Mesothelial cell of epicardium (in vitro differentiated cells): ENCODE data around the gene TMEM121. TPM values are rescaled to one million over a fixed set of nuclear protein-coding genes. Genes with fewer than 3 reads are reported as not detected.

Experiments
- DNase-seq, 2 experiments: peaks; one replicate each; pipeline ENCODE4 v3.0.0; 2021; ENCODE audit warnings: low spot score in 2 of 2; ENCODE audit not compliant: unreplicated experiment in 2 of 2
- H3K27ac Mint-ChIP-seq: 2 replicates; pipeline ENCODE4 v1.8.0; 2021; ENCODE audit warnings: mixed read lengths
- H3K27me3 Mint-ChIP-seq: 2 replicates; pipeline ENCODE4 v1.8.0; 2021; ENCODE audit warnings: low read depth, mixed read lengths
- H3K36me3 Mint-ChIP-seq: 2 replicates; pipeline ENCODE4 v1.8.0; 2021; ENCODE audit warnings: mixed read lengths
- H3K4me1 Mint-ChIP-seq: 2 replicates; pipeline ENCODE4 v1.8.0; 2021; ENCODE audit warnings: mixed read lengths
- H3K4me3 Mint-ChIP-seq: 2 replicates; pipeline ENCODE4 v1.8.0; 2021; ENCODE audit warnings: mild to moderate bottlenecking, moderate library complexity, mixed read lengths
- H3K9me3 Mint-ChIP-seq: 2 replicates; pipeline ENCODE4 v1.8.0; 2021; ENCODE audit warnings: mixed read lengths
- CTCF ChIP-seq: fragments of 200-600 bp; sonication (generic); IDR thresholded peaks from one replicate; pipeline ENCODE4 v1.5.0; 2021; ENCODE audit warnings: antibody characterized with exemption; ENCODE audit not compliant: unreplicated experiment
- total RNA-seq: library from RNA; stranded (reverse); gene quantifications from 3 replicates; pipeline ENCODE4 v1.2.1, GENCODE V29; 2021

Gene TMEM121
- total RNA-seq, 1 donor from 2014 or later = 5.6 TPM

GRCh38 chr14:105490267-105490571, 36.2 kb upstream of the TMEM121 start:
- H3K36me3 Mint-ChIP-seq = no peaks in the 10 kb centered on the region
- peaks cover 33% of the 10 kb centered on the region for H3K27me3 Mint-ChIP-seq
- TF ChIP-seq CTCF = no peak
- H3K9me3 Mint-ChIP-seq = no peaks in the 10 kb centered on the region
- peak overlapping the region; percentile 69 for H3K4me3 Mint-ChIP-seq
- peaks cover 23% of the 10 kb centered on the region for H3K4me1 Mint-ChIP-seq
- H3K27ac Mint-ChIP-seq = no peak overlapping the region
- no peak for DNase-seq

- Mint-ChIP-seq H3K27me3 (peaks cover 27% of the 10 kb centered on the region), H3K36me3 (no peaks in the 10 kb centered on the region), H3K27ac (peak within 1 kb of the TSS; percentile 89), H3K9me3 (no peaks in the 10 kb centered on the region), H3K4me3 (peak within 1 kb of the TSS; percentile 70), H3K4me1 (peaks cover 19% of the 10 kb centered on the region)
- peak; percentile 73 for TF ChIP-seq CTCF
- peak; percentile 97 to 99 for DNase-seq
Observed at GRCh38 chr14:105490572-105491365, 35.6 kb upstream of the TMEM121 start, which contains the start of gene TEDC1. Gene TEDC1, plus strand, starts transcription at chr14:105491246. Its CDS starts 130 bp downstream, at chr14:105491376.

GRCh38 chr14:105491366-105491973, 34.9 kb upstream of the TMEM121 start:
- peak overlapping the region; percentile 83 for H3K27ac Mint-ChIP-seq
- peaks cover 17% of the 10 kb centered on the region for H3K4me1 Mint-ChIP-seq
- H3K4me3 Mint-ChIP-seq = peak overlapping the region; percentile 70
- no peak for TF ChIP-seq CTCF
- no peaks in the 10 kb centered on the region for H3K9me3 Mint-ChIP-seq
- H3K36me3 Mint-ChIP-seq = no peaks in the 10 kb centered on the region
- DNase-seq = no peak
- peaks cover 20% of the 10 kb centered on the region for H3K27me3 Mint-ChIP-seq

- DNase-seq = no peak
- Mint-ChIP-seq H3K27ac (peak overlapping the region; percentile 83), H3K4me3 (peak overlapping the region; percentile 70), H3K9me3 (no peaks in the 10 kb centered on the region), H3K36me3 (no peaks in the 10 kb centered on the region), H3K4me1 (peaks cover 15% of the 10 kb centered on the region), H3K27me3 (peaks cover 15% of the 10 kb centered on the region)
- no peak for TF ChIP-seq CTCF
Observed at GRCh38 chr14:105492031-105492970, 34.1 kb upstream of the TMEM121 start.

GRCh38 chr14:105492971-105493871, 33.2 kb upstream of the TMEM121 start:
- TF ChIP-seq CTCF = no peak
- Mint-ChIP-seq H3K4me1 (peaks cover 15% of the 10 kb centered on the region), H3K4me3 (peak overlapping the region; percentile 31), H3K9me3 (no peaks in the 10 kb centered on the region), H3K27ac (no peak overlapping the region), H3K36me3 (no peaks in the 10 kb centered on the region), H3K27me3 (peaks cover 9% of the 10 kb centered on the region)
- DNase-seq = no peak
